ENCODE results near the gene PLS3. TPM values are rescaled to one million over a fixed set of nuclear protein-coding genes. Genes with fewer than 3 reads are reported as not detected.
A peak's percentile ranks its signal among the peaks of the same experiment; 100 is the strongest.
"Not testable (repeated sequence)": the region's sequence is repeated elsewhere in the genome, so short reads cannot be mapped to it uniquely, and the experiment has no call there.

The PLS3 gene
- total RNA-seq, 1 donor from 2014 or later = 122 TPM

DNA sequence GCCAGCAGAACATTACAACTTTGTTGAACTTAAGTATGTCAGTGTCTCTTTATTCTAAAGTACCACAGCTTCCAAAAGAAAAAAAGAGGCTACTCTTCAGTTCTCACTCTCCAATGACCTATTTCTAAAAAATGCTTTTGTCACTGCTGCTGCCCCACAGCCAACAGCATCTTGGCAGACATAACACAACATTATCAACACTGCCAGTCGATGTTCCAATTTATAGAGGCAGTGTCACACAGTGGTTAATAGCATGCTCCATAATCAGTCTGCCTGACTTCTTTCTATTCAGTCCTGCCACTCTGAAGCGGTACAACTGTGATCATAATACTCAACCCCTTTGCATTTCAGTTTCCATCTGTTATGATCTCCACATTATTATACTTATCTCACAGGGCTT, 69.2 kb downstream of the PLS3 start:
- H3K4me1 Mint-ChIP-seq (ENCODE audit: unreplicated experiment) = no peaks in the 10 kb centered on the region
- H3K36me3 Mint-ChIP-seq (ENCODE audit: low read depth, unreplicated experiment) = no peaks in the 10 kb centered on the region
- no peak overlapping the region for H3K4me3 Mint-ChIP-seq (ENCODE audit: unreplicated experiment)
- H3K27me3 Mint-ChIP-seq (ENCODE audit: unreplicated experiment) = no peaks in the 10 kb centered on the region
- DNase-seq (ENCODE audit: low spot score) = no peak
- H3K27ac Mint-ChIP-seq (ENCODE audit: unreplicated experiment) = no peak overlapping the region
- TF ChIP-seq, protein P1, sequence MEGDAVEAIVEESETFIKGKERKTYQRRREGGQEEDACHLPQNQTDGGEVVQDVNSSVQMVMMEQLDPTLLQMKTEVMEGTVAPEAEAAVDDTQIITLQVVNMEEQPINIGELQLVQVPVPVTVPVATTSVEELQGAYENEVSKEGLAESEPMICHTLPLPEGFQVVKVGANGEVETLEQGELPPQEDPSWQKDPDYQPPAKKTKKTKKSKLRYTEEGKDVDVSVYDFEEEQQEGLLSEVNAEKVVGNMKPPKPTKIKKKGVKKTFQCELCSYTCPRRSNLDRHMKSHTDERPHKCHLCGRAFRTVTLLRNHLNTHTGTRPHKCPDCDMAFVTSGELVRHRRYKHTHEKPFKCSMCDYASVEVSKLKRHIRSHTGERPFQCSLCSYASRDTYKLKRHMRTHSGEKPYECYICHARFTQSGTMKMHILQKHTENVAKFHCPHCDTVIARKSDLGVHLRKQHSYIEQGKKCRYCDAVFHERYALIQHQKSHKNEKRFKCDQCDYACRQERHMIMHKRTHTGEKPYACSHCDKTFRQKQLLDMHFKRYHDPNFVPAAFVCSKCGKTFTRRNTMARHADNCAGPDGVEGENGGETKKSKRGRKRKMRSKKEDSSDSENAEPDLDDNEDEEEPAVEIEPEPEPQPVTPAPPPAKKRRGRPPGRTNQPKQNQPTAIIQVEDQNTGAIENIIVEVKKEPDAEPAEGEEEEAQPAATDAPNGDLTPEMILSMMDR (IDR thresholded peaks at IDR 0.05; ENCODE audit: unreplicated experiment) = no peak
- H3K9me3 Mint-ChIP-seq (ENCODE audit: unreplicated experiment) = no peaks in the 10 kb centered on the region

DNA sequence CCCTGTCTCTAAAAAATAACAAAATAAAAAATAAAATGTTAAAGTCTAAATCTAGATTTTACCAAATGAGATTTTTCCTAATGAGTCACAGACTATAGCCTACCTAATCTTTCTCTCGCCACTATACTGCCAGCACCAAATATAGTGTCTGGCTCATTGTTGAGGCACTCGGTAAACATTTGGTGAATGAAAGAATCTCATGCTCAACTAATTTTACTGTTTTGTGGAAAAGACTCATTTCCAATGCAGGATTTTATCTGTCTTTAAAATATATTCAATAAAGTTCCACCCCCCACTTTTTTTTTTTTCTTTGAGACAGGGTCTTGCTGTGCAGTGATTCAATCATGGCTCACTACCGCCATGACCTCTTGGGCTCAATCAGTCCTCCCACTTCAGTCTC, 71.5 kb downstream of the PLS3 start:
- Mint-ChIP-seq H3K9me3 (ENCODE audit: unreplicated experiment) (no peaks in the 10 kb centered on the region), H3K27ac (ENCODE audit: unreplicated experiment) (no peak overlapping the region), H3K4me3 (ENCODE audit: unreplicated experiment) (no peak overlapping the region), H3K36me3 (ENCODE audit: low read depth, unreplicated experiment) (peaks cover 3% of the 10 kb centered on the region), H3K4me1 (ENCODE audit: unreplicated experiment) (no peaks in the 10 kb centered on the region), H3K27me3 (ENCODE audit: unreplicated experiment) (no peaks in the 10 kb centered on the region)
- DNase-seq (ENCODE audit: low spot score) = no peak
- TF ChIP-seq, protein P1 (IDR thresholded peaks at IDR 0.05; ENCODE audit: unreplicated experiment) = no peak

DNA sequence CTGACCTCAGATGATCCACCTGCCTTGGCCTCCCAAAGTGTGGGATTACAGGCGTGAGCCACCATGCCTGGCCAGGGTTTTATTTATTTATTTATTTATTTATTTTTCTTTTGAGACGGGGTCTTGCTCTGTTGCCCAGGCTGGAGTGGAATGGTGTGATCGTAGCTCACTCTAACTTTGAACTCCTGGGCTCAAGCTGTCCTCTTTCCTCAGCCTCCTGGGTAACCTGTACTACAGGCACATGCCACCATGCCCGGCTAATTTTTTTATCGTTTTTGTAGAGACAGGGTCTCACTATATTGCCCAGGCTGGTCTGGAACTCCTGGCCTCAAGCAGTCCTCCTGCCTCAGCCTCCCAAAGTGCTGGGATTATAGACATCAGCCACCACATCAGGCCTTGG, 72.4 kb downstream of the PLS3 start:
- not testable (repeated sequence) for H3K4me1 Mint-ChIP-seq (ENCODE audit: unreplicated experiment); H3K4me3 Mint-ChIP-seq (ENCODE audit: unreplicated experiment); H3K27me3 Mint-ChIP-seq (ENCODE audit: unreplicated experiment); H3K27ac Mint-ChIP-seq (ENCODE audit: unreplicated experiment); H3K36me3 Mint-ChIP-seq (ENCODE audit: low read depth, unreplicated experiment); DNase-seq (ENCODE audit: low spot score); H3K9me3 Mint-ChIP-seq (ENCODE audit: unreplicated experiment)

DNA sequence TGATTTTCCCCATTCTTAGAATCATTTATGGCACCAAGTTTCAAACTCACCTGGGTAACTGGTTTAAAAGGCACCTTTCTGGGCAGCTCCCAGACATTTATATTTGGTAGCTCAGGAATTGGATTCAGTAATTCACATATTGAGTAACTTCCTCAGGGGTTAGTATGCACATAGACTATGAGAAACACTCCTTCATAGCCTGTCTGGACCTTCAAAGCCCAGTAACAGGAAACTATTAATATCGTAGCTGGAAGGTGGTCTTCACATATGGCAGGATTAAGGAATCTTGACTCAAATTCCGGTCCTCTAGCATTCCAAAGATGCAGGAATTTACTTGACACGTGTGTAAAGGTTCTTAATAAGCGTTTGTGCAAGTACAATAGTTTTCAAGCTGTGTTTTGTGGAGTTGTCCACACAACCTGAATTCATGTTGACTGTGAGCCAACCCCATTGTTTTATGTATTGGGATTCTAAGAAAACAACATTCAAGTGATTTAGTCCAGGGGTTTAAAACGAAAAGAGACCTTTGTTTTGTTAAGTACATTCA, 78.4 kb downstream of the PLS3 start:
- no peak overlapping the region for H3K27ac Mint-ChIP-seq (ENCODE audit: unreplicated experiment)
- TF ChIP-seq, protein P1 (IDR thresholded peaks at IDR 0.05; ENCODE audit: unreplicated experiment) = no peak
- peaks cover 4% of the 10 kb centered on the region for H3K4me1 Mint-ChIP-seq (ENCODE audit: unreplicated experiment)
- no peak overlapping the region for H3K4me3 Mint-ChIP-seq (ENCODE audit: unreplicated experiment)
- peaks cover 11% of the 10 kb centered on the region for H3K36me3 Mint-ChIP-seq (ENCODE audit: low read depth, unreplicated experiment)
- peaks cover 1% of the 10 kb centered on the region for H3K27me3 Mint-ChIP-seq (ENCODE audit: unreplicated experiment)
- no peak for DNase-seq (ENCODE audit: low spot score)
- H3K9me3 Mint-ChIP-seq (ENCODE audit: unreplicated experiment) = no peaks in the 10 kb centered on the region

DNA sequence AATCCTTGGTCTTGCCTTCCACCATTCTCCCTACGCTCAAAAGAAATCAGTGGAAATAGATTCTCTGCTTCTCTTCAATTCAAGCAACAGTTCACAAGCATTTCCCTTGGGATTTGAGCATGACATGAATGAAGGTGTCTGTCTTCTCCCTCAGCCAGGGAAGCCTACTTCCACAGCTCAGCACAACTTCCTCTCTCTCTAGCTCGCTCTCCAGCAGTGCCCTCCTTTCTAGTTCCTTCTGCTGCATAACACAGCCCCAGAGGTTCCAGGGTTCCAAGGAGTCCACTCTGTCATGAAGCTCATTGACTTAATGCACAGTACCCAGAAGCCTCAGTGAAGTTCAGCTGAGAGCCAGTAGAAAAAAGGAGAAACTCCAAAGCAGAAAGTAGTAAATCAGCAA, 81.3 kb downstream of the PLS3 start:
- peak; percentile 3 for DNase-seq (ENCODE audit: low spot score)
- peaks cover 10% of the 10 kb centered on the region for H3K36me3 Mint-ChIP-seq (ENCODE audit: low read depth, unreplicated experiment)
- peaks cover 4% of the 10 kb centered on the region for H3K4me1 Mint-ChIP-seq (ENCODE audit: unreplicated experiment)
- H3K27me3 Mint-ChIP-seq (ENCODE audit: unreplicated experiment) = peaks cover 1% of the 10 kb centered on the region
- H3K4me3 Mint-ChIP-seq (ENCODE audit: unreplicated experiment) = no peak overlapping the region
- TF ChIP-seq, protein P1 (IDR thresholded peaks at IDR 0.05; ENCODE audit: unreplicated experiment) = no peak
- H3K9me3 Mint-ChIP-seq (ENCODE audit: unreplicated experiment) = no peaks in the 10 kb centered on the region
- H3K27ac Mint-ChIP-seq (ENCODE audit: unreplicated experiment) = peak overlapping the region; percentile 86
